GM18498 (cell line): ENCODE measurements around the gene COL9A3.

Experiments
- ATAC-seq: cut with Tn5 transposase; IDR thresholded peaks from one replicate; pipeline ENCODE4 v1.9.1; 2021; ENCODE audit warnings: mild to moderate bottlenecking, moderate library complexity; ENCODE audit not compliant: unreplicated experiment

Gene COL9A3

DNA sequence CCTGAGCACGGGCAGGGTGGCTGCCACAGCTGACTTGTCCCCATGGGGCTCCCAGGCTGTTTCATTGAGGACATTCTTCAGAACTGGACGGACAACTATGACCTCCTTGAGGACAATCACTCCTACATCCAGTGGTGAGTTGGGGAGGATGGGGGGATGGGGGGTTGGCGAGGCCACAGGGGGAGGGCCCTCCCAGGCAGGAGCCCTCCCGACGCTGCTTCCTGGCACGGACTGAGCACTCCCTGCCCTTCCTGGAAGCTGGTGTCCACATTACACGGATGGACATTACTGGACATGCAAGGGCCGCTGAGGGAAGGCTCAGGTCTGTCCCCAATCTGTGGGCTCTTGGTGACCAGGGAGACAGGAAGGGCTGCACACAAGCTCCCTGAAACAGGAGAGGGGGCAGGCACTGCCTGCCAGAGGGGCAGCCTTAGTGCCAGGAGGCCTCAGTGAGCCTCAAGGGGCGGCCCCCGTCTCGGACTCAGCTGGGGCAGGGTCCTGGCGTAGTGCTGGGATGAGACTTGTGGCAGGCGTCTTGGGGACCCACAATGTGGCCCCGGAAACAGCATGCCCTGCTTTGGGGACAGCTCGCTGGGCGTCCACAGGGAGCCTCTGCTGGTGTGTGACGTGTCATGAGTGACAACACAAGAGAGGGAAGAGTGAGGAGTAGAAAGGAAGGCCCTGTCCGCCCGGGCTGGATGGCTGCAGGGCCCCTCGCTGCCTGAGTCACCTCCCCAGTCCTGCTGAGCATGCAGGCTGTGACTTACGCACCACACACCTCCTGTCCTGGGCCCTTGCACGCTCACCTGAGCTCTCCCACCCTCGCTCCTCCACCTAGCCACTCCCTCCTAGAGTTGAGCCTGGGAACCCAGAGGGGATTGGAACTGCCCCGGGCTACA, 7.1 kb upstream of the COL9A3 start:
- ATAC-seq, result no peak

DNA sequence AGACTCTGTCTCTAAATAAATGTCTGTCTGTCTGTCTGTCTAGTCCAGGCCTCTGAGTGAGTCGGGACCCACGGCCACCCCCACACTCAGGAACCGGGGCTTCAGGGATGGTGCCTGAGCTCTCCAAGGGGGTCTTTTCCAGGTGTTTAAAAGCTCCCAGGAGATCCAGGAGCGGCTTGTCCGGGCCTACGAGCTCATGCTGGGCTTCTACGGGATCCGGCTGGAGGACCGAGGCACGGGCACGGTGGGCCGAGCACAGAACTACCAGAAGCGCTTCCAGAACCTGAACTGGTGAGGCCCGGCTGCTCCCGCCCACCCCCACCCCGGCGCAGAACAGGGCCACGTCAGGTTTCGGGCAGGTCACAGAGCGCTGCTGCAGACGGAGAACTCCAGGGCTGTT, 5.5 kb upstream of the COL9A3 start:
- ATAC-seq, result no peak

DNA sequence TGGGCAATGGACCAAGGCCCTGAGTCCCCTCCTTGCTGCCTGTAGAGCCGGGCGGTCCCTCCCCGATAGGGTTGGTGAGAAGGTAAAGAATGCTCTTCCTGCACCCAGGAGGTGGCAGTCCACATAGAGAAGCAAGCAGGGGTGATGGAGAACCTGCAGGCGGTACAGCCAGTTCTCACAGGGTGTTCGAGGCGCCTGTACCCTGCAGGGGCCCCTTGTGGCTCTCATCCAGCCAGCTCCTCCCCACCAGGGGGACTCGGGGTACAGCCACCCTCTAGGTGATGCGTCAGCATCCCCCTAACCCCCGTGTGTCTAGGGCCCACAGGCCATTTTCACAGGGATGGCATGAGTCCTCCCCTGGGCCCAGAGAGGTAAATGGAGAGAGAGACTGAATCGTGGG, 5.1 kb upstream of the COL9A3 start:
- no peak for ATAC-seq

DNA sequence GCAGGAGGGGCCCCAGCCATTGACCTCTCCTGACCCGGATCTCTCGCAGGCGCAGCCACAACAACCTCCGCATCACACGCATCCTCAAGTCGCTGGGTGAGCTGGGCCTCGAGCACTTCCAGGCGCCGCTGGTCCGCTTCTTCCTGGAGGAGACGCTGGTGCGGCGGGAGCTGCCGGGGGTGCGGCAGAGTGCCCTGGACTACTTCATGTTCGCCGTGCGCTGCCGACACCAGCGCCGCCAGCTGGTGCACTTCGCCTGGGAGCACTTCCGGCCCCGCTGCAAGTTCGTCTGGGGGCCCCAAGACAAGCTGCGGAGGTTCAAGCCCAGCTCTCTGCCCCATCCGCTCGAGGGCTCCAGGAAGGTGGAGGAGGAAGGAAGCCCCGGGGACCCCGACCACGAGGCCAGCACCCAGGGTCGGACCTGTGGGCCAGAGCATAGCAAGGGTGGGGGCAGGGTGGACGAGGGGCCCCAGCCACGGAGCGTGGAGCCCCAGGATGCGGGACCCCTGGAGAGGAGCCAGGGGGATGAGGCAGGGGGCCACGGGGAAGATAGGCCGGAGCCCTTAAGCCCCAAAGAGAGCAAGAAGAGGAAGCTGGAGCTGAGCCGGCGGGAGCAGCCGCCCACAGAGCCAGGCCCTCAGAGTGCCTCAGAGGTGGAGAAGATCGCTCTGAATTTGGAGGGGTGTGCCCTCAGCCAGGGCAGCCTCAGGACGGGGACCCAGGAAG, 4.5 kb upstream of the COL9A3 start:
- ATAC-seq, result no peak

DNA sequence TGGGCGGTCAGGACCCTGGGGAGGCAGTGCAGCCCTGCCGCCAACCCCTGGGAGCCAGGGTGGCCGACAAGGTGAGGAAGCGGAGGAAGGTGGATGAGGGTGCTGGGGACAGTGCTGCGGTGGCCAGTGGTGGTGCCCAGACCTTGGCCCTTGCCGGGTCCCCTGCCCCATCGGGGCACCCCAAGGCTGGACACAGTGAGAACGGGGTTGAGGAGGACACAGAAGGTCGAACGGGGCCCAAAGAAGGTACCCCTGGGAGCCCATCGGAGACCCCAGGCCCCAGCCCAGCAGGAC, 4.0 kb upstream of the COL9A3 start:
- ATAC-seq, result no peak

DNA sequence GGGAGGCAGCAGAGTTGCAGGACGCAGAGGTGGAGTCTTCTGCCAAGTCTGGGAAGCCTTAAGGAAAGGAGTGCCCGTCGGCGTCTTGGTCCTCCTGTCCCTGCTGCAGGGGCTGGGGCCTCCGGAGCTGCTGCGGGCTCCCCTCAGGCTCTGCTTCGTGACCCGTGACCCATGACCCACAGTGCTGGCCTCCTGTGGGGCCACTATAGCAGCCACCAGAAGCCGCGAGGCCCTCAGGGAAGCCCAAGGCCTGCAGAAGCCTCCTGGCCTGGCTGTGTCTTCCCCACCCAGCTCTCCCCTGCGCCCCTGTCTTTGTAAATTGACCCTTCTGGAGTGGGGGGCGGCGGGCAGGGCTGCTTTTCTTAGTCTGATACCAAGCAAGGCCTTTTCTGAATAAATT, 3.3 kb upstream of the COL9A3 start:
- no peak for ATAC-seq

DNA sequence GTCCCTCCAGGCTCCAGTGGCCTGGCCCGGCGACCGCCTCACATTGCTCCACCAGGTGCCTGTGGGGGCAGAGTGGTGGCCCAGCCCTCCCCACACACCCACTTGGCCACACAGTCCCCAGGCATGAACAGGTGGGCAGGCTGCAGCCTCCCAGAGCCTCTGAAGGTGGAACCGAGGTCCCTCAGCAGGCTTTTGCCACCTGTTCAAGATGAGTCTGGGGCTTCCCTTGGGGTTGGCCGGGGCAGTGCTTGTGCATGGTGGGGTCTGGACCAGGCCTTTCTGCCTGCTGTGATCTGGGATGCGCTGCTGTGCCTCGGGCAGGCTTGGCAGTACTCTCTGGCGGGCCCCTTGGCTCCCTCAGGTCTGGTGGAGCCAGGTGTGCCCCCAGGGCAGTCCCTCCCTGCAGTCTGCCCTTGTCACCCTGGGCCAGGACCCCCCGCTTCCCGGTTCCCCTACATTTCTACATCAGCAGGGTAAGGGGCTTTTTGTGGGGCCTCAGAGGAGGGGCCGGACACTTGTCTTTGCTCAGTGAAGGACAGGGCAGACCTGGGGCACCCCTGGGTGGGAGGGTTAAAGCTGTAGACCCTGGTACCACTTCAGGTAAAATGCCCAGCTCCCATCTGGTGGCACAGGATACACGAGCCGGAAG, 2.7 kb upstream of the COL9A3 start:
- no peak for ATAC-seq

DNA sequence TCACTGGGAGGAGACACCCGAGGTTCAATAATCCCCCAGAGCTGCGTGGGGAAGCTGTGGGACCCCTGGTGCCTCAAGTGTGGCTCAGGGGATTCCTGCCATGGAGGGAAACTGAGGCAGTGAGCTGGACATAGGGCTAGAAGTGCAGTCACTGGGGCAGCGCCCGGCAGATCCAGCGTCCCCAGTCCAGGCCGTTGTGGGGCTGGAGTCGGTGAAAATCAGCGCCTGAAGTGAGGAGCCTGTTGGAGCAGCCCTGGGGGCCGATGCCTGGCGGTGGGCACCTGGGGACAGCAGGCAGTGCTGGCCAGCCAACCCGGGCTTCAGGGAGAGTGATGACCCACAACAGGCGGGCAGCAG, 2.2 kb upstream of the COL9A3 start:
- ATAC-seq, result no peak

DNA sequence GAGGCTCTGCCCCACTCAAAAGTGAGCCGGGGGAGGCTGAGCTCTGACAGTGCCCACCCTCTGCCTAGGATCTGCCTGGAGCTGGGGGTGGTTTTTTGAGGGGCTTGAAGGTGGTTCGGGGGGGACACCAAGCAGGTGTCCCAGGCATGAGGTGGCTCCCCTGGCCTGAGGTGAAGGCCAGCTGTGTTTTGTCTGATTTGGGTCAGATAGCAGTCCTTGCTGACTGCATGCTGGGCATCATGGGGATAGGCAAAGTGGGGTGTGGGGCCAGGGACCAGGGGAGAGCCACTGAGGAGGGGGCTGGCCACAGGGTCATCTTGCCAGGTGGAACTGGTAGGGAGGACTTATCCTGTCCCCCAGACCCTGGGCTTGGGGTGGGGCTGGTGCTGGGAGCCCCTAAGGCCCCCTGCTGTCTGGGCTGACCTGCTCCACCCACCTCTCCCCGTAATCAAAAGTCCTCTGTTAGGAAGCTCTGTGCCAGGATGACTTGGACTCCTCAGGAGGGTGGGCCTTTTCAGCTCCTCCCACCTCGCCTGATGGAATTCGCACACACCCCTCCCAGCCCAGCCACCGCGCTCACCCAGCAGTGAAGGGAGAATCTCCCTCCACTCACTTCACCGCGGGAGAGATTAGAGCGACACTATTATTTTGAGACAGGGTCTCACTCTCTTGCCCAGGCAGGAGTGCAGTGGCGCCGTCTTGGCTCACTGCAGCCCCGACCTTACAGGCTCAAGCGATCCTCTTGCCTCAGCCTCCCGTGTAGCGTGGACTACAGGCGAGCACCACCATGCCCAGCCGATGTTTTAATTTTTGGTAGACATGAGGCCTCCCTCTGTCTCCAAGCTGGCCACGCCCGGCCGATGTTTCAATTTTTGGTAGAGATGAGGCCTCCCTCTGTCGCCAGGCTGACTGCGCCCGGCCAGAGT, 1.5 kb upstream of the COL9A3 start:
- ATAC-seq, result no peak

DNA sequence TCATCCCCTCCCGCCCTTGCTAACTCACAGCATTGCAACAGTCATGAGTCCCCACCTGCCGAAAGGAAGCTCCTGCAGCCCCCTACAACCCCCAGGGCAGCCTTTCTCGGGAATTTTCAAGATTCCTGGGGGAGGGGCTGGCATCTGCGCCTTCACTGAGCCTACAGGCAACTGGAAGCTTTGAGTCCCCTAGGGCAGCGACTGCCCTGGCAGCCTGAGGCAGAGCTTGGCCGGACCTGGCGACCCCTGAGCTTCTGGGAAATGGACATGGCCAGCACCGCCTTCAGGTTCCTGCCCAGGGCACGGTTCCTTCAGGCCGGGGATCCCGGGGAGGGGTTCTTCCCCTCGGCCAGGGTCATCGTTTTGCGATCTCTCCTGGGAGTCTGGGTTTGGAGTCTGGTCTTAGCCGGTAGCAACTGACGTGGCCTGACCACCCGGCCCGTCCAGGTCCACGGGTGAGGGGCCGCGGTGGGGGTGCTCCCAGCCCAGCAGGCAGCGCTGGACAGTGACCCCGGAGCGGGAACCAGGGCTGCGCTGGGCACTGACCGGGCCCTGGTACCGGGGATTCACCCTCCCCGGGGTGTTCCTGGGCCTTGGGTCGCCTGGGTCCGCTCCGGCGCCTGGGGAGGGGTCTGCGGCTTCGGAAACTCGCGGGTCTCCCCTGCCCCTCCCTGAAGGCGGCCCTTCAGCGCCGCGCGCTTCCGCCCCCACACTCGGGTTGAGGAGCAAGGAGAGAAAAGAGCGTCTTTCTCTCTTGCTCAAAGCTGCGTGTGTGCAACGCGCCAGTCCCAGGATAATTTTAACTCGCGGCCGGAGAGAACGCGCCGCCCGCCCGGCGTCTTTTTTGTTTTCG, 593 bp upstream of the COL9A3 start:
- no peak for ATAC-seq

DNA sequence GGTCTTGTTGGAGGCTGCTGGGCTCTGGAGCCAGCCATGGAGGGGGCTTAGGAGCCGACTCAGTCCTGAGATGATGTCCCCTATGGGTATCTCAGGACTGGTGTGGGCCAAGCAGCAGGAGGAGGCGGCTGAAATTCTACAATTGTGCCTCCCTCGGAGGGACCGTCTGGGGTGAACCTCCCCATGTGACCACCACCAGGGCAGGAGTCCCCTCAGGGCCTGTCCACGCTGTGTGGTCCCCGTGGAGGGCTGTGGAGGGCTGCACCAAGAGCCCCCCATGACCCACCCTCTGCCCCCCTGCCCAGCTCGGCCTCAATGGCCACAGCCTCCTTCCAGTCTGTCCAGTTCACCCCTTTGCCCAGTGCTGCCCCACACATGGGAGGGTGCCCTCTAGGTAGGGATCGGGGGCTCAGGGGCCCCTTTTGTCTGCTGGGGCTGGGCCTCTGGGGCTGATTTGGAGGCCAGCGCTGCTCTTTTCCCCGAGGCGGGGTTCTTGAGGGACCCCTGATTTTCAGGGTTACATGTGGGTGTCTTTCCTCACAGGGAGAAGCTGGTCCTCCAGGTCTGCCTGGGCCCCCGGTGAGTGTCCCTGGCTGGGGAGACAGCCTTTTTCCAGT, 1.2 kb downstream of the COL9A3 start:
- no peak for ATAC-seq

DNA sequence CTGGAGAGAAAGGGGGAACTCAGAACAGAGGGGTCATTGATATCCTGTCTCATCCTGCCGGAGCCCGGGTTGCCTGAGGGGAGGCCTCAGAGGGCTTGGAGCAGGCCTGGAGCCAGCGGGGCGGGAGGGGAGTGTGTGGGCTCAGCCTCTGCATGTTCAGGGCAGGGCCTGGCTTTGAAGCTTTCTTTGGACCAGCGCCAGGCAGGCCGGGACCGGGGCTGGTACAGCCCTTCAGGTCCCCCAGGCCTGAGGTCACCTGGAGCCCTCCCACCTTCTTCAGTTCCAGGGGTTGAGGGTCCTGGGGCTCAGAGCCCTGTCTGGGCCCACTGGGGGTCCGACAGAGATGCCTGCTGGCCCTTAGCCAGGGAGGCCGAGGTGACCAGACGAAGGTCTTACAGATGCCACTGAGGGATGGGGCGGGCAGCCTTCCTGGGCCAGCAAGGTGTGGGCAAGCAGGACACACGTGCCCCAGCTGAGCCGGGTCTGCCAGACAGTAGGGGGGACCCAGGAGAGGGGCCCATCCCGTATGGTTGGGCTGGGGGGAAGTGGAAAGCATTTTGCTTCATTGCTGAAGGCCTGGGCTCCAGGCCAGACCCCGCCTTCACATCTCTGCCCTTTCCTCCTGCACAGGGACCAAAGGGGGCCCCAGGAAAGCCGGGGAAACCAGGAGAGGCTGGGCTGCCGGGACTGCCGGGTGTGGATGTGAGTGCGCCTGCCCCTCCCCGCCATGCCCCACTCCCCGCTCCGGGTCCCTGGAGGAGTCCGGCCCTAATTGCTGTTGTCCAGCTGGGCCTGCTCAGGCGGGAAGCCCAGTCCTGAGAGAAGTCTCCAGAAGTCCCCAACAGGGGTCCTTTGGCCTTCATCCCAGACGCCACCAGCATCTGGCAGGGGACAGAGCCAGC, 2.0 kb downstream of the COL9A3 start:
- ATAC-seq, result no peak

DNA sequence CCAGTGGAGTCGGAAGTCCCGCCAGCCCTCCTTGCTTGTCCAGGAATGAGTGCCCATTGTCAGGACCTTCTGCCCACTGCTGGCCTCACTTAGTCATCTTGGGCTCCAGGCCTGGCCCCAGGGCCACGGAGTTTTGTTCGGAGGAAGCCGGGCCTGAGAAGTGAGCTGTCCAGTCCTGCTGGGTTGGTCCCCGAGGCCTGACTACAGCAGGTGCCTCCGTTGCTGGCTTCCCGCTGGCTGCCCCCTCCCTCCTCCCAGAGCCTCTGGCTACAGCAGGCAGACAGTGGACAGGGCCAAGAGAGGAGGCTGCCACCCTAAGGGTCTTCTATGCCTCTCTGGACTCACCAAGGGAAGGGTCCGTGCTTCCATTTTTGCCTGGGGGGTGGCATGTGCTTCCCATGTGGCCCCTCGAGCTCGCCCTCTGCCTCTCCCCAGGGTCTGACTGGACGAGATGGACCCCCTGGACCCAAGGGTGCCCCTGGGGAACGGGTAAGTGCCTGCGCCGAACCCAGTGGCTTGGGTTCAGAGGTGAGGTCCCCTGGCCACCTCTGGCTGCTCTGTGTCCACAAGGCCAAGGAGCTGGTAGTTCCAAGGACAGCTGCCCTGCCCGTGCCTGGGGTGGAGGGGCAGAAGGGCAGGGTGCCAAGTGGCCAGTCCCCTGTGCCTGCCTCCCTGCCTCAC, 2.8 kb downstream of the COL9A3 start:
- ATAC-seq, result no peak

DNA sequence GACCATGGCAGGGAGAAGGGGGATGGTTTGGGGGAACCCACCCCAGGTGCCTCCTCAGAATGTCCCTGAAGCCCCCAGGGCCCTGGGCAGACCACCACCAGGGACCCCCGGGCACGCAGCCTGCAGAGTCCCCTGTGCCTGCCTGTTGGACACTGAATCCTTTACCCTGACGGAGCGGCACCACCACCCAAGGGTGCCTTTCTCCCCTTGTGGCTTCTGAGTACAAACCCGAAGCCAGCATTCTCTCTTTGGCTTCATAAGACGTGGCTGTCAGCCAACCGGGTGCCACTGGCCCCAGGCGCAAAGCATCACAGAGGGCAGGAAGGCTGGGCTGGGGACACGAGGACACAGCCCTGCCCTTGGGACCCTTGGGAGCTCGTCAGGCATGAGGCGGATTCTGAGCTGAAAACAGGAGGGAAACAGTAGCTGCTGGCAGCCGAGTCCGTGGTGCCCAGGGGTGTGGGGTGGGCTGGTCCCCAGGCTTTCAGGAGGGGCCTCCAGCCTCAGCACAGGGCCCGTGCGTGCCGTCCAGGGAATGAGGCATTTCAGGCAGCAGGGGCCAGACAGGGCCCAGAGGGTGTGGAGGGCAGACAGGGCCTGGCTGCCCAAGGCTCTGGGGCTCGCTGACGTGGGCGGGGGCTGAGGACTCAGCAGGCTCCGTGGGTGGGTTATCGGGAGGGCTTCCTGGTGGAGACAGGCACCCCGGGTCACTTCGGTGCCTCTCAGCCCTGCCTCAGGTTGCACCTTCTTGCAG, 3.5 kb downstream of the COL9A3 start:
- ATAC-seq, result no peak

DNA sequence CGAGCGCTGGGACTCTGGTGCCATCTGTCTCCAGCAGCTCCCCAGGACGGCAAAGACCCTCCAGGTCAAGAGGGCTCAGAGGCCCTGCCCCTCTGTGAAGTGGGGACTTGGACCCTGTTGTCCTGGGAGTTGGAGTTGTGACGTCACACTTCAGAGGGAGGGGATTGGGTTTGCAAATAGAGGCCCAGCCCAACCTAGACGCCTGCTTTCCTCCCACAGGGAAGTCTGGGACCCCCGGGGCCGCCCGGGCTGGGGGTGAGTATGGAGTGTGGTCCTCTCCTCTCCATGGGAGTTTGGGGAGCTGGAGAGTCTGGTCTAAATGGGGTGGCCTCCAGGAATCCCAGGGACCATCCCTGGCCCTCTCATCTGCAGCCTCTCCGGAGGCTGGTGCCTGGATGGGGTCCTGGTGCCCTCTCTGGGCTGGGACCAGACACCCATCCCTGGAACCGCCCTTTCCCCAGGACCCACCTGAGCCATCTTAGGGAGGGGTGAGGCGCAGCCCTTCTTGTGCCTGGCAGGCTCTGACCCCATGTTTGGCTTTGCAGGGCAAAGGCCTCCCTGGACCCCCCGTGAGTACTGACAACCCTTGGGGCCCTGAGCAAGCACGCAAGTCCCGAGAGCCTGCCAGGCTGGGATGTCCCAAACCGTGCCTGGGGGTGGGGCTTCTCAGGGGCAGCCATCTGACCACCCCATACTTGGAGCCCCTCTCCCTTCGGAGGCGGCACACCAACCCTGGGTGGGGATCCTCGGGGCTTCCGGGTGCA, 4.3 kb downstream of the COL9A3 start:
- ATAC-seq, result no peak

DNA sequence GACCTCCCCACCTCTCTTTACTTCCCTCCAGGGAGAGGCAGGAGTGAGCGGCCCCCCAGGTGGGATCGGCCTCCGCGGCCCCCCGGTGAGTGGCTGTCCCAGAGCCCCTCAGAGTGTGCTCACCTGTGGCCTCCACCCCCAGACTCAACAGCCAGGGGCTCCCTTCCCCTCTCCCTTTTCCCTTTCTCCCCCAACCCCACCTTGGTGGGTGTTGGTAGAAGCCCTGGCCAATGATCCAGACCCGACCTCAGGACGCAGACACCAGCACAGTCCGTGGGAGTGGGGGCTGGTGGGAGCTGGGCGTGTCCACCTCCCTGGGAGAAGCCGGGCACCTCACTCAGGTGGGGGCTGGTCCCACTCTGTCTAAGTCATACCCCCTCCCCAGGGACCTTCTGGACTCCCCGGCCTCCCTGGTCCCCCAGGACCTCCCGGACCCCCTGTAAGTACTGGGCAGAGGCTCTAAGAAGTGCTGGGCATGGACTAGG, 4.9 kb downstream of the COL9A3 start:
- no peak for ATAC-seq
